NCI-H2107 treated with DMSO at 0.1 percent for 48 hours (cell line): ENCODE data around the gene MCTS1.
"Not testable (repeated sequence)": the region's sequence is repeated elsewhere in the genome, so short reads cannot be mapped to it uniquely, and the experiment has no call there.

Experiments used
- DNase-seq: peaks from one replicate; lab custom pipeline; 2025; ENCODE audit not compliant: unreplicated experiment; lab: John Stamatoyannopoulos, UW

The MCTS1 gene

GRCh38 chrX:120603707-120604360 is at the start of gene MCTS1:
Gene MCTS1, plus strand, starts transcription at chrX:120604101. Its CDS starts 136 bp downstream, at chrX:120604237.
- peak; percentile 97 for DNase-seq

GRCh38 chrX:120556251-120556650 is 47.6 kb upstream of the MCTS1 start:
- no peak for DNase-seq

- peak; percentile 24 for DNase-seq
Measured at GRCh38 chrX:120559804-120560203, 44.1 kb upstream of the MCTS1 start.

DNA sequence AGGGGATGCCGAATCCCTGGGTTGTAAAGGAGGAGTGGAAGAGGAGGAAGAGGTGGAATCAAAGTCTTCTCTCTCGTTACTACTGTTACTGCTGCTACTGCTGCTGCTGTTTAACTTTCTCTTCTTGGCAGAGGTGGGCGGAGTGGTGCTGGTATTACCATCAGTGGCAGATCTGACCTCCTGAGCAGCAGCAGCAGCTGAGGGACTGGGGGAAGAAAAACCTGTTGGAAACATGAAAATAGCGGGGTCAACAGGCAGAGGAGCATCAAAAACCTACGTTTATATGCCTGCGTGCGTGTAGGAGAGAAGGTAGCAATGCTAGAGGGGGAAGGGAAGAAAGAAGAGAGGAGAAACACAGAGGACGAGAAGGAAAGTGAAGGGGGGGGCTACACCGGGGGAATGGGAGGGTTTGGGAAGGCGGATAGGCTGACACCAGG is 43.5 kb upstream of the MCTS1 start:
- peak; percentile 43 for DNase-seq

GRCh38 chrX:120560842-120561633 is 42.9 kb upstream of the MCTS1 start, which contains the start of gene CUL4B:
Gene CUL4B, minus strand, starts transcription at chrX:120560962. Its CDS starts 324 bp downstream, at chrX:120560638.
- peak; percentile 94 for DNase-seq

DNA sequence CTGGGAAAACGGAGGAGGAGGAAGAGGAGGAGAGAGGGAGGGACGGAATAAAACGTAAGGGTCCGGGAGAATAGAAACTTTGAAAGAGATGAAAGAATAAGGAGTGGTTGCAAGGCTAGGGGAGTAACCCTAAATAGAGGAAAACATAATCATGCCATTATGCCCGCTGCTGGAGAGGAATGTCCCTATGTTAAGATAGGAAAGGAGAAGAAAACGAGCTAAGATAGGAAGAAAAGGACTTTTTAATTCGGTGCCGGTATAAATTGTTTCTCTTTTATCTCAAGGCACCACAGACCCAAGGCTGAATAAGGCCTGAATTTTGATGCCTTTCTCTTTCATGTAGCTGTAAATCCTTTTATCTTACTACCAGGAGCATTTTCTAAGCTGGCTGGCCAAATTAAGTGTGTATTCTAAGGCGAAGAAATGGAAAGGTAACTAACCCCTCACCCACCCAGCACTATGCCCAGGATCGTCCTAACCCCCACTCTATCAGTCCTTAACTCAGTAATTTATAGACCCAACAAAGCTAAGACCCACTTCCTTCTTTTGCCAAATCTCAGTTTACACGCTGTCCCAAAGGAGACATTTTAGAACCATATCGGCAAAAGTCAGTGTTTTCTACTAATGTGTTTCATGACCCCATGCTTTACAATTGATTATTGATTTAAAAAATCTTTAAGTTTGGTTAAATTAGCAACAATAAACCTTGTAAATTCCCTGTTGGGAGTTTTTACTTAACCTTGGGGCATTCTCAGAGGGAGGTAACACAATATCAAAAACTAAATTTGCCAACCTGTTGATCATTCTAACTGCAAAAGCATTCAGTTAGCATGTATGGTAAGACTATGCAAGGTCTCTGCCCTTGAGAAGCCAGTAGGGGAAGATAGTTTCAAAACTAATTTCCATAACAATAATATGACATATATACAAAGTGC is 42.0 kb upstream of the MCTS1 start:
- DNase-seq, result no peak

- DNase-seq, result no peak
Measured at GRCh38 chrX:120562569-120562926, 41.4 kb upstream of the MCTS1 start.

DNA sequence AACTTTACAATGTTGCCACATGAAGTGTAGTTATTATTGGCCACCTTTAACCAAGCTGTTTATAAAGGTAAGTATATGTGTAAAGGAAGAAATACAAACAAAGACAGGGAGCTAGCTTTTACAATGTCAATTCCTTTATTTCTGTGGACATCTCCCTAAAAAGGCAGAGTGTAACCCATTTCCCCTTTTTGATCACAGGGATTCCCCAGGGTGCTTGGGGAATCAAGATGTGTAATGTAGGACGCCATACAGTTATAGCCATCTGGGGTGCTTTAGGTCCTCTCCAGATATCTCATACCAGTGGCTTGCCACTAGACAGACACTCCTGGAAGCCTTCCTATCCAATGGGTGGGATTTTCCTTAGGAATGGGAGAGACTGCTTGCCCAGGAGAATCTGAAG is 39.0 kb upstream of the MCTS1 start:
- no peak for DNase-seq

- DNase-seq, result no peak
Measured at GRCh38 chrX:120566817-120567216, 37.1 kb upstream of the MCTS1 start.

GRCh38 chrX:120568035-120568434 is 35.9 kb upstream of the MCTS1 start:
- no peak for DNase-seq

DNA sequence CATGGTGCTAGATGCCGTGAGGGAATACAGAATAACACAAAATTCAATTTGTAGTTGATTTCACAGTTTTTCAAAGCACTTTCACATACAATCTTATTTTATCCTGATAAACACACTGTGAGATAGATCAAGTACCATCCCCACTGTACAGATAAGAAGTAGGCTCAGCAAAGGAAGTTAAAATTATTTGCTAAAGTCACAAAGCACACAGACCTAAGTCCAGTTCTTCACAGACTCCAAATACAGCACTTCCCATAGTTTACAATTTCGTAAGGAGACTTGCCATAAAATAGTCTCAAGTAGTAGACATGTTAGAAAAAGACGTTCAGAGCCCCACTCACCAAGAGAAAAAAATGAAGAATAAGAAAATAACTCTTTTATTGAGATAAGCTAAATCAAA is 35.3 kb upstream of the MCTS1 start:
- DNase-seq, result no peak

DNA sequence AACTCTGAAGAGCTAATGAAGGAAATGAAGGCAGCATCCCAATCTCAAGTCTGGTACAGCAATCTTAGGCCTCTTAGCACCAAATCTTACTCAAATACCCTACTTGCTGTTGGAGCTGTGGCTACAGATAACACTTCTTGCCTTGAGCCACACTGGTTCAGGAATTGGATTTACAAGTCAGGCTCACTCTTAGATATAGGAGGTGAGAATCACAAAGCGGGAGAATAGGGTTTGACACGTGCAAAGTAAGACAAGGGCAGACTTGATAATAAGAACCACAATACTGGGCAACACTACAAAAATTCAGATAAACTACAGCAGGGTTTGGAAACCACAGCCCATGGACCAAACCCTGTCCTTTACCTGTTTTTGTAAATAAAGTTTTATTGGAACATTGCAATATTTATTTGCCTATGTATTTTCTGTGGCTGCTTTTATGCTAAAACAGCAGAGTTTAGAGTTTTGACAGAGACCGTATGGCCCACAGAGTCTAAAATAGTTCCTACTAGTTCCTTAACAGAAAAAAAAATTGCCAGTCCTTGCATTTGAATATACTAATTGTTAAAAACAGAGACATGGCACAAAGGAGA is 33.8 kb upstream of the MCTS1 start:
- no peak for DNase-seq

- DNase-seq, result not testable (repeated sequence)
Measured at GRCh38 chrX:120573806-120574205, 30.1 kb upstream of the MCTS1 start.

- DNase-seq, result no peak
Measured at GRCh38 chrX:120575379-120576114, 28.4 kb upstream of the MCTS1 start.

DNA sequence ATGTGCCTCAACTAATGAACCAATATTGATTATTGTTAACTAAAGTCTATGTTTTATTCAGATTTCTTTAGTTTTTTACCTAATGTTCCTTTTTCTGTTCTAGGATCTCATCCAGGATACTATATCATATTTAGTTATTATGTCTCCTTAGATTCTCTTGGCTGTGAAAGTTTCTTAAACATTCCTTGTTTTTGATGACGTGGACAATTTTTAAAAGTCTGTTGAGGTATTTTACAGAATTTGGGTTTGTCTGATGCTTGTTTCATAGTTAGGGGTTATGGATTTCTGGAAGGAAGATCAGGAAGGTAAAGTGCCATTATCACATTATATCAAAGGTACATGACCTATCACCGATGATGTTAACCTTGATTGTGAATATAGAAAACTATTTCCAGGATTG is 18.2 kb upstream of the MCTS1 start:
- no peak for DNase-seq

DNA sequence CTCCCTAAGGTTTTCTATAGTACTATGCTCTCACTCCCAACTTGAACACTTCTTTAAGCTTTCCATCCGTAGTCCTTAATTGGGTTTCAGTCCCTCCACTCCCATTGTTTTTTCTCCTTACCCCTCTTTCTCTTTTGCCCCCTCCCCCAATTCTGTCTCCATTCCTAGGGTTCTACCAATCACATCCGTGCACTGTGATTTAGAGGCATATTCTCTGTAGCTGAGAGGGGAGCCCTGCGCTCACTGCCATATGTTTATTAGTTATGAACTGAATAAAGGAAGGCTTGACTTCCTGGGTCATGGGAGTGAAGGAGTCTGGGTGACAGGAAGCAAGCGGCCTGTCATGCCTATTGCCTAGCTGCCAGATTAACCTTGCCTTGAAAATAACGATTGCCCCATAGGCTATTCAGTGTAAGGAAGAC is 471 bp downstream of the MCTS1 start:
- peak; percentile 30 for DNase-seq

DNA sequence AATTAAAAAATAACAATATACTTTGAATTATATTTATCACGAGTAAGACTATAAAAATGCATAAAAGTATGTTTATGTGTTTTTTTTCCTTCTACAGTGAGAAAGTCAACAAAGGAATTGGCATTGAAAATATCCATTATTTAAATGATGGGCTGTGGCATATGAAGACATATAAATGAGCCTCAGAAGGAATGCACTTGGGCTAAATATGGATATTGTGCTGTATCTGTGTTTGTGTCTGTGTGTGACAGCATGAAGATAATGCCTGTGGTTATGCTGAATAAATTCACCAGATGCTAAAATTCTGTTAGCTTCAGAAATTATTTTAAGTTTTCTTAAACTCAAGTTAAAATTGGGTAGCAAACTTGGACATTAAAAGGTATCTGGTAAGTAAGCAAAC is 8.2 kb downstream of the MCTS1 start:
- no peak for DNase-seq

DNA sequence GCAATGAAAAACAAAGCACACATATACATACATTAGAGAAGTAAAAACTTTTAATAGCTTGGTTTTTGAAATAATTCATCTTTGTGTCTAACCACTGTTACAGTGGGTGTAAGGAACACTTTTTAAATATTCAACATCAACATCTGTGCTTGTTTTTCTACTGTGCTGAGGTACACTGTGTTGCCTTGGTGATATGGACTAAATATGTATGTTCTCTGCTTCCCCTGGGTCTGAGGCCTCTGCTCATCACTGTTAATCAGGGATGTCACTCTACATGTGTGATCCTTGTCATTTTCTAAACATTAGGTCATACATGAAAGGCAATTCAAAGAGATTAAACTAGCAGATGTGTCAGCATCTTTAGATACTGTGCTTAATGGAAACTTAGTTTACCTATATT is 10.9 kb downstream of the MCTS1 start:
- DNase-seq, result no peak

DNA sequence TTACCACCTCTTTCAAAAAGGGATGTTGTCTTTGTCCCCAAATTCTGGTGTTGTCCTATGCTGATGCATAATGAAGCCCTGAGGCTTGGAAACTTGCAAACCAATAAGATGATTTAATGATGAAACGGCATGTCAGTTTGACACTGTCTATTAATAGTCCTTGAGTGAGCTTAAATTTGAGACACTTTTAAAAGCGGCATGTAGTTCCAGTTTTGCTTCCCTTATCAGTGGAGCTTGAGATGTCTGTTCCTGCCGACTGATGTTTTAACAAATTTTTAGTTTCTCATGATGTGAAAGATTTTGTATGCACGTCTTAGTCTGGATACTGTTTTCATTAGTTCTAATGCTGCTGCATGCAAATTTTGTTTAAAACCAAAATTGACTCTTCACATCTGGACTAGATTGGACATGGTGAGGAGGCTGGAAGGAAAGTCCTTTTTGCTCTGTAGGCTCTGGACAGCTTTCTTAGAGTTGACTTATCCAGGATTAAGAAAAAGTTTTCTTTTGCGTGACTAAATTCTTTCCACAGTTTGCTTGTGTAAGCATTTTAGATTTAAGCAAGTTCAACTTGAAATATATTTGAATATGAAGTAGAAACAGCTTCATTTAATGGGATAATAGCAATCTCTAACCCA is 14.2 kb downstream of the MCTS1 start:
- no peak for DNase-seq

DNA sequence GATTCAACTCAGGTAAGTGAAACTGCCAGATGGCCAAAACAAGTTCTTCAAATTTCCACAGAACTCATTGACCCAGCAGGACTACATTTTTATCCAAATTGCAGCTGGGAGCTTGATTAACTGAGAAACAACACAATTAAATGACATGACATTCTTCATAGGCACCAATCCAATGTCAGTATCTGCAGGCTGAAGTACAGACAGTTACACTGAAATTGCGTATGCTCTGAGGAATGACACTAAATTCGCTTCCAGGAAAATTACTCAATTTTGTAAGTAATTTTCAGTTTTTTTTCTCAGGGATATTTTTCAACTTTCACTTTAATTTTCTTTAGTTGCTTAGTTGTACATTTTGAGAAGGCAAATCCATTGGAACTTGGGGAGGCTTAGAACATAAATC is 21.5 kb downstream of the MCTS1 start:
- no peak for DNase-seq
